DOHH2 (cell line): ENCODE measurements around the gene OR14I1.
A peak's percentile ranks its signal among the peaks of the same experiment; 100 is the strongest.

ENCODE experiments used
- EZH2phosphoT487 ChIP-seq: fragments of 200-600 bp; sonication (generic); IDR thresholded peaks from 2 replicates; pipeline ENCODE4 v1.6.1; 2017; ENCODE audit warnings: borderline replicate concordance, mild to moderate bottlenecking, antibody characterized with exemption, low read length, moderate library complexity, mixed read lengths
- TF ChIP-seq, protein P1 (sequence below): fragments of 200-600 bp; sonication (generic); IDR thresholded peaks from one replicate; pipeline ENCODE4 v1.5.1; 2014; ENCODE audit warnings: antibody characterized with exemption, mild to moderate bottlenecking, low read depth, low read length; ENCODE audit not compliant: poor library complexity, severe bottlenecking

DNA sequence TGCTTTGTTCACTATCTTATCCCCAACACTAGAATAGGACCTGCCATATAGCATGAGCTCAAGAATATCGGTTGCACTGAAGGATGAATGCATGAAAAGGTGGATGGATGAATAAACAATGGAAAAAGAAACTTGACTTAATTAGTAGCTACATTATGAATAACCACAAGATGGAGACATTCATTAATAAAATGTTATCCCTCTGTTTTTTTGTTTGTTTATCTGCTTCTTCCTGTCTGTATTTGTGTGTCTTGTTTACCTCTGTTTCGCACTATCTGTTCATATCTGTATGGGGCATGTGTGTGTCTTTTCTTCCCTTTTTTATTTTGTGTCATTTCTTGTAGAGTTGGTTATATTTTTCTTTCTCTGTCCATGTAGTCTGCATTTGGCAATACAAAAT lies 1.1 kb upstream of the OR14I1 start:
- TF ChIP-seq, protein P1, sequence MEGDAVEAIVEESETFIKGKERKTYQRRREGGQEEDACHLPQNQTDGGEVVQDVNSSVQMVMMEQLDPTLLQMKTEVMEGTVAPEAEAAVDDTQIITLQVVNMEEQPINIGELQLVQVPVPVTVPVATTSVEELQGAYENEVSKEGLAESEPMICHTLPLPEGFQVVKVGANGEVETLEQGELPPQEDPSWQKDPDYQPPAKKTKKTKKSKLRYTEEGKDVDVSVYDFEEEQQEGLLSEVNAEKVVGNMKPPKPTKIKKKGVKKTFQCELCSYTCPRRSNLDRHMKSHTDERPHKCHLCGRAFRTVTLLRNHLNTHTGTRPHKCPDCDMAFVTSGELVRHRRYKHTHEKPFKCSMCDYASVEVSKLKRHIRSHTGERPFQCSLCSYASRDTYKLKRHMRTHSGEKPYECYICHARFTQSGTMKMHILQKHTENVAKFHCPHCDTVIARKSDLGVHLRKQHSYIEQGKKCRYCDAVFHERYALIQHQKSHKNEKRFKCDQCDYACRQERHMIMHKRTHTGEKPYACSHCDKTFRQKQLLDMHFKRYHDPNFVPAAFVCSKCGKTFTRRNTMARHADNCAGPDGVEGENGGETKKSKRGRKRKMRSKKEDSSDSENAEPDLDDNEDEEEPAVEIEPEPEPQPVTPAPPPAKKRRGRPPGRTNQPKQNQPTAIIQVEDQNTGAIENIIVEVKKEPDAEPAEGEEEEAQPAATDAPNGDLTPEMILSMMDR, result peak; percentile 29
- no peak for TF ChIP-seq EZH2phosphoT487
